ENCODE data around the gene FGFR2. TPM values are rescaled to one million over a fixed set of nuclear protein-coding genes. Genes with fewer than 3 reads are reported as not detected.

Gene FGFR2
- total and polyA plus RNA-seq, 2 of the 4 experiments (the other 2 are of a cell fraction) = not detected

DNA sequence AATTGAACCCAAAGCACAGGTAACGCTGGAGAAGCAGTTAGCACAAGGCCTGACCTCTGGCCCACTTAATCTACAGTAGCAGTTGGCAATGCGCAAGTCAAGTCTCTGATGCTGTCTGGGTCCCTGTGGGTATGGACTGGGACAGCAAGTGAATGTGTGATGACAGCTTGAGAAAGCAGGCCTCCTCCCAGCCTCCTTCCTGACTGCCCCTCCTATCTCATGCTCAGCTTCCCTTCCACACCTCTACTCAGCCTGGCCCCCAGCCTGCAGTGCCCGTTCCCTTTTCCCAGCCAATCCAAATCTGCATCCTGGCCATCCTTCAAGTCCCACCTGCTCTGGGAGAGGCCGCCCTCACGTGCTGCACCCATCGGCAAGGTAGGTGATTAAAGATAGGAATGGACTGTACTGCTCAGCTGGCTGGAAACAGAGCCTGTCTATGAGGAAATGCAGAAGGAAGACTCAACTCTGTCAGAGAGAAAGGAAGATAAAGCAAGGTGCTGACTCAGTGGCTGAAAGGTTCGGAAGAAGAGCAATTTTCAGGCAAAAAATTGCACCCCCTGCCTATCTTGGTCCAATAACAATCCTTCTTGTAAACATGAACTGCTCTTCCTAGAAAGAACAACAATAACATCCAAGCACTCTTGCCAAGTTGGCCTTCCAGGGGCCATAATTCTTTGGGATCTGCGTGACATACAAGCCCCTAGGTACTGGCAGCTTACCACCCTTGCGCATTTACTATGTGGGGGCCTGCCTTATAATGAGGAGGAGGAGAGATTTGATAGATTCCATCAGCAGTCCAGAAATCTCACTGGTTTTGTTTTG is 16.6 kb upstream of the FGFR2 start:
- Histone ChIP-seq H3K9me3 (ENCODE audit: control insufficient read depth, insufficient read depth, low read length) (peaks cover 28% of the 10 kb centered on the region; the same call in 1 of the 2 replicates), H2AK5ac (ENCODE audit: low read depth, low read length) (no peak overlapping the region), H3K27me3 (ENCODE audit: control insufficient read depth, insufficient read depth, low read length) (no peaks in the 10 kb centered on the region), H3K23ac (ENCODE audit: low read depth, low read length) (no peak overlapping the region), H2BK20ac (ENCODE audit: low read depth, low read length) (no peak overlapping the region), H3K14ac (replicated peaks; ENCODE audit: low read depth, low read length) (no peak overlapping the region), H3K56ac (ENCODE audit: extremely low read depth, insufficient read depth, low read length) (no peak overlapping the region), H4K20me1 (ENCODE audit: insufficient read depth, low read length) (no peaks in the 10 kb centered on the region), H3K4ac (ENCODE audit: low read depth, low read length) (no peak overlapping the region), H4K91ac (ENCODE audit: insufficient read depth, low read depth, low read length) (no peak overlapping the region), H3K27ac (ENCODE audit: insufficient read depth, low read length) (no peak overlapping the region), H4K5ac (ENCODE audit: low read depth, low read length) (no peak overlapping the region), H2BK120ac (ENCODE audit: low read depth, low read length) (no peak overlapping the region), H4K8ac (ENCODE audit: low read depth in 2 of 2, low read length in 2 of 2) (no peak overlapping the region), H3K4me3 (ENCODE audit: insufficient read depth, low read depth, low read length) (no peak overlapping the region), H2AK9ac (replicated peaks; ENCODE audit: low read depth, low read length, poor library complexity) (no peak overlapping the region), H3K36me3 (ENCODE audit: control insufficient read depth, insufficient read depth, low read length) (no peaks in the 10 kb centered on the region), H3K79me1 (ENCODE audit: low read depth in 1 of 2, low read length in 2 of 2) (no peaks in the 10 kb centered on the region), H3K9ac (ENCODE audit: low read depth, low read length) (no peak overlapping the region), H3K18ac (ENCODE audit: low read depth, low read length) (no peak overlapping the region), H2BK15ac (ENCODE audit: low read depth, low read length) (no peak overlapping the region), H3K4me2 (ENCODE audit: low read depth, low read length) (no peak overlapping the region), H2BK5ac (ENCODE audit: low read depth, low read length, poor library complexity, severe bottlenecking) (no peak overlapping the region), H2AFZ (replicated peaks; ENCODE audit: low read length, poor library complexity) (peak overlapping the region; percentile 19), H3K4me1 (ENCODE audit: control insufficient read depth, insufficient read depth, low read length) (no peaks in the 10 kb centered on the region), H3K9me1 (ENCODE audit: insufficient read depth, low read length) (no peaks in the 10 kb centered on the region)
- DNase-seq (no peak), ATAC-seq (ENCODE audit: low read depth) (no peak)
- POLR2A ChIA-PET (ENCODE audit: unreplicated experiment) = no interaction called here
- BruUV-seq (replicated peaks) = no TSS peak
- dilution Hi-C loops (cut with HindIII; ENCODE audit: low sequenced_read_pairs, unreplicated experiment) = no loop called here
- CTCF ChIA-PET = no interaction called here
- WGBS, 2 experiments (ENCODE audit: extremely low coverage in 2 of 2, insufficient read length in 1 of 2) = no CpG with 5 or more reads among the region's 9 CpGs
- intact Hi-C loops (cut with micrococcal nuclease) = no loop called here
- in situ Hi-C loops (cut with MboI; ENCODE audit: low sequenced_read_pairs) = no loop called here
- TF ChIP-seq RFX5 (IDR thresholded peaks at IDR 0.05; ENCODE audit: low read depth, low read length) (no peak), RCOR1 (IDR thresholded peaks at IDR 0.05; ENCODE audit: insufficient replicate concordance, low read length) (no peak), CEBPB (IDR thresholded peaks at IDR 0.05; ENCODE audit: low read depth, low read length) (no peak), FOS (IDR thresholded peaks at IDR 0.05; ENCODE audit: low read depth, low read length) (no peak), BHLHE40 (IDR thresholded peaks at IDR 0.05; ENCODE audit: low read depth, low read length) (no peak), MAZ (IDR thresholded peaks at IDR 0.05; ENCODE audit: borderline replicate concordance, low read depth, low read length) (no peak), CTCF (conservative IDR thresholded peaks at IDR 0.05; ENCODE audit: low read depth, low read length) (no peak), NFE2L2 (IDR thresholded peaks at IDR 0.05; ENCODE audit: low read depth, low read length) (no peak), RAD21 (IDR thresholded peaks at IDR 0.05; ENCODE audit: low read length) (no peak), SMC3 (IDR thresholded peaks at IDR 0.05; ENCODE audit: low read depth, low read length) (no peak)
- TF ChIP-seq, protein P1, sequence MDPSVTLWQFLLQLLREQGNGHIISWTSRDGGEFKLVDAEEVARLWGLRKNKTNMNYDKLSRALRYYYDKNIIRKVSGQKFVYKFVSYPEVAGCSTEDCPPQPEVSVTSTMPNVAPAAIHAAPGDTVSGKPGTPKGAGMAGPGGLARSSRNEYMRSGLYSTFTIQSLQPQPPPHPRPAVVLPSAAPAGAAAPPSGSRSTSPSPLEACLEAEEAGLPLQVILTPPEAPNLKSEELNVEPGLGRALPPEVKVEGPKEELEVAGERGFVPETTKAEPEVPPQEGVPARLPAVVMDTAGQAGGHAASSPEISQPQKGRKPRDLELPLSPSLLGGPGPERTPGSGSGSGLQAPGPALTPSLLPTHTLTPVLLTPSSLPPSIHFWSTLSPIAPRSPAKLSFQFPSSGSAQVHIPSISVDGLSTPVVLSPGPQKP (IDR thresholded peaks at IDR 0.05; ENCODE audit: borderline replicate concordance, low read depth, low read length) = no peak

Data from IMR-90 (cell line).